IMR-90 (cell line): ENCODE measurements around the gene GABBR2.

Source experiments
- MXI1 ChIP-seq: IDR thresholded peaks from 2 replicates; pipeline ENCODE4 v1.6.1; 2012; ENCODE audit warnings: low read depth, mild to moderate bottlenecking, low read length, moderate library complexity, borderline replicate concordance
- POLR2A ChIP-seq: IDR thresholded peaks from 2 replicates; pipeline ENCODE4 v1.6.1; 2012; ENCODE audit warnings: mild to moderate bottlenecking, low read depth, low read length
- RCOR1 ChIP-seq: IDR thresholded peaks from 2 replicates; pipeline ENCODE4 v1.6.1; 2012; ENCODE audit warnings: mild to moderate bottlenecking, low read length, improper control_type of control experiment; ENCODE audit not compliant: insufficient replicate concordance
- RFX5 ChIP-seq: IDR thresholded peaks from 2 replicates; pipeline ENCODE4 v1.8.0; 2012; ENCODE audit warnings: low read depth, mild to moderate bottlenecking, low read length, moderate library complexity
- SMC3 ChIP-seq: fragments of 150-350 bp; IDR thresholded peaks from 2 replicates; pipeline ENCODE4 v1.6.1; 2016; ENCODE audit warnings: low read depth, mild to moderate bottlenecking, antibody characterized with exemption, low read length, moderate library complexity
- USF2 ChIP-seq: fragments of 150-350 bp; IDR thresholded peaks from 2 replicates; pipeline ENCODE4 v1.6.1; 2017; ENCODE audit warnings: mild to moderate bottlenecking, antibody characterized with exemption, low read length, low read depth
- TF ChIP-seq, protein P1 (sequence below): conservative IDR thresholded peaks from 2 replicates; pipeline ENCODE4 v1.5.1; 2012; ENCODE audit warnings: mild to moderate bottlenecking, low read depth, low read length, improper control_type of control experiment

GRCh38 chr9:98370976-98371315 is 337.8 kb downstream of the GABBR2 start:
- TF ChIP-seq MXI1 (no peak), POLR2A (no peak), RFX5 (no peak), RCOR1 (no peak), SMC3 (no peak), USF2 (no peak)
- TF ChIP-seq, protein P1, sequence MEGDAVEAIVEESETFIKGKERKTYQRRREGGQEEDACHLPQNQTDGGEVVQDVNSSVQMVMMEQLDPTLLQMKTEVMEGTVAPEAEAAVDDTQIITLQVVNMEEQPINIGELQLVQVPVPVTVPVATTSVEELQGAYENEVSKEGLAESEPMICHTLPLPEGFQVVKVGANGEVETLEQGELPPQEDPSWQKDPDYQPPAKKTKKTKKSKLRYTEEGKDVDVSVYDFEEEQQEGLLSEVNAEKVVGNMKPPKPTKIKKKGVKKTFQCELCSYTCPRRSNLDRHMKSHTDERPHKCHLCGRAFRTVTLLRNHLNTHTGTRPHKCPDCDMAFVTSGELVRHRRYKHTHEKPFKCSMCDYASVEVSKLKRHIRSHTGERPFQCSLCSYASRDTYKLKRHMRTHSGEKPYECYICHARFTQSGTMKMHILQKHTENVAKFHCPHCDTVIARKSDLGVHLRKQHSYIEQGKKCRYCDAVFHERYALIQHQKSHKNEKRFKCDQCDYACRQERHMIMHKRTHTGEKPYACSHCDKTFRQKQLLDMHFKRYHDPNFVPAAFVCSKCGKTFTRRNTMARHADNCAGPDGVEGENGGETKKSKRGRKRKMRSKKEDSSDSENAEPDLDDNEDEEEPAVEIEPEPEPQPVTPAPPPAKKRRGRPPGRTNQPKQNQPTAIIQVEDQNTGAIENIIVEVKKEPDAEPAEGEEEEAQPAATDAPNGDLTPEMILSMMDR: no peak
